ENCODE data around the gene KCNG2.

Gene KCNG2

DNA sequence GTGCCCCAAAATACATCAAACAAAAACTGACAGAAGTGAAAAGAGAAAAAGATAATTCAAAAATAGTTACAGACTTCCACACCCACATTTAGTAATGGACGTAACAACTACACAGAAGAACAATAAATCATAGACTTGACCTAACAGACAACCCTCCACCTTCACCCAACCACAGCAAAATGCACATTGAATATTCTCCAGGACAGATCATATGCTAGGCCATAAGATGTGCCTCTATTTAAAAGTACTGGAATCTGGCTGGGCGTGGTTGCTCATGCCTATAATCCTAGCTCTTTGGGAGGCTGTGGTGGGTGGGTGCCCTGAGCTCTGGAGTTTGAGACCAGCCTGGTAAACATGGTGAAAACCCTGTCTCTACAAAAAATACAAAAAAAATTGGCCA lies 133.7 kb downstream of the KCNG2 start:
- DNase-seq = no peak

DNA sequence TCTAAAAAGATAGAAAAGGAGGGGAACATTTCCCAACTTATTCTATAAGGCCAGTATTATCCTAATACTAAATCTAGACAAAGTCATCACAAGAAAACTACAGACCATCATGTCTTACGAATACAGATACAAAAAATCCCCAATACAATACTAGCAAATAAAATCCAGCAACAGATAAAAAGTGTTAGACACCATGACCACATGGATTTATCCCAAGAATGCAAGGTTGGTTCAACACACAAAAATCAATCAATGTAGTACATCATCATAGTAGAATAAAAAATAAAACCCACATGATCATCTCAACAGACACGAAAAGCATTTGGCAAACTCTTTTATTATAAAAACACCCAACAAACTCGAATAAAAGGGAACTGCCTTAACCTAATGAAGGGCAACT lies 135.2 kb downstream of the KCNG2 start:
- no peak for DNase-seq

DNA sequence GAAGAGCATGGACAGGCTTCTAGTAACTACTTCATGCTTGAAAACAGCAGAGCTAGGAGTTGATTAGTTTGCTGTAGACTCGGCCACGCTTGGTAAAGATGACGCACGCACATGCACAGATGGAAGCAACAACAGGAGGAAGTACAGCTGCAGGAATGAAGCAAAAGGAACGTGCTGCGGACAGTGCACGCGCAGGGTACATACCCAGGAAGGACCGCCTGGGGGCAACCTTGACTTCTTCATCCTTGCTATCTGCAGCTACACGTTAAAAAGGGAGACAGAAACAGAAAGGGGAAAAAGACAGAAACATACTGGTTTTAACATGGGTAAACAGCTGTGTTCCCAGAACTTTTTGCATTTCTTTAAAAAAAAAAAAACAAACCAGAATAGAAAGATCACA lies 136.0 kb downstream of the KCNG2 start:
- DNase-seq = no peak

DNA sequence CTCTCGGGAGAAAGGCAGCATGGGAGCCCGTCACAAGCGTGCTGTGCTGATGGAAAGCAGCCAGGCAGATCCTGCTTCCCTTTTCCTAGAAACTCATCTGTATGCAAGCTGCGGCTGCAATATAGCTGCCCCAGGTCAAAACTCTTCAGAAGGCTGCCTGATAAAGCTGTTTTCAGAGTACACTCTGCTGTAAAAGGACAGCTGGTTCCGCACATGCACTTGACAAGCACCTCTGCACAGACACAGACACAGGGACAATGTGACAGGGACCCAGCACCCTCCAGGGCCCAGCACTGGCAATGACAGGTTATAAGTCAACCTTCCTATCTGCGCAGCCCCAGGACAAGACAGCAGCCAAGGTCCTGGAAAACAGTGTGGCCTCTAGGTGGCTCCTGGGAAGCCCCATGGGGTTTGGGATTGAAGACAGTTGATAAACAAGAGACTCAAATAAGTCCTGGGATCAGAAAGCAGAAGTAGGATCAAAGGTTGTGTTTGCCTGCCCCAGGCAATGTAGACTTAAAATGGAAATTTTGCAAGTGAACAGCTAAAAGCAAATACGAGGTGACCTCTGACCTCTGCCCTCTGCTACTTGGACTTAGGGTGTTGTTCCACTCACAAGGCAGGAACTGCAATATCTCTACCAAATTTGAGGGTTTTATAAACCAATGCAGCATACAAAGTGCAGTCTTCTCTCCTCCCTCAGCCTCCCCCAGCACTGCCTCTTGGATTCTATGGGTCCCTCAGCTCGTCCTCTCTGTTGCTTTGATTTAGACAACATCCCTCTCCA lies 136.8 kb downstream of the KCNG2 start:
- no peak for DNase-seq

DNA sequence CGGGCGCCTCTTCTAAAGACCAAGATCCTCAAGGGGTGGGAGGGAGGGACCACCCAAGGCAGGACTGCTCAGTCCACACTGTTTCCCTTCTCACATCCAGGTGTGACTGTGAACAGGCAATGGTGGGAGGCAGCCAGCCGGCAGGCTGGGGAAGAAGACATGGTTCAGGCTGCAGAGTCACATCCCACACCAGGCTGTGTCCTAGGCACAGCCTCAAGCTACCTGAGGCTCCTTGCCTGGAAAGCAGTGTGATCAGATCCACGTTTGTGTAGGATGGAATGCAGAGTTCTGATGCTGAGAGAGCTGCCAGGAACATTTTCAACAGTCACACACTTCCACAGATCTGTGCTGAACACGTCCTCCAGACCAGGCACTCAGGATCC lies 137.4 kb downstream of the KCNG2 start:
- DNase-seq = no peak

DNA sequence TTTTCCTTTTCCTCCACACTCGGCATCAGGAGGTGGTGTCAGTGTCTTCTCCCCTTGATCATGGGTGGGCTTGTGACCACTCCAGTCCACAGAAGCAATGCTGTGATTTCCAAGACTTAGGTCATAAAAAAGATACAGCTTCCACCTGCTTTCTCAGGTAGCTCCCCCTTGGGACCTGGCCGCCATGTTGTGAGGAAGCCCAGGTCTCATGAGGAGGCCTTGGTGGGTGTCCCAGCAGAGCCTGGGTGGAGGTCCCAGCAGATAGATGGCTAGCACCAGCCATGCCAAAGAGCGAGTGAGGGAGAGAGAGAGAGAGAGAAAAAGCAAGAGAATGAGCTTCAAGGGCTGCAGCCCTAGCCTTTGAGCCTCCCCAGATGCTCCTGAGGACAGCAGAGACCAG lies 137.8 kb downstream of the KCNG2 start:
- no peak for DNase-seq

DNA sequence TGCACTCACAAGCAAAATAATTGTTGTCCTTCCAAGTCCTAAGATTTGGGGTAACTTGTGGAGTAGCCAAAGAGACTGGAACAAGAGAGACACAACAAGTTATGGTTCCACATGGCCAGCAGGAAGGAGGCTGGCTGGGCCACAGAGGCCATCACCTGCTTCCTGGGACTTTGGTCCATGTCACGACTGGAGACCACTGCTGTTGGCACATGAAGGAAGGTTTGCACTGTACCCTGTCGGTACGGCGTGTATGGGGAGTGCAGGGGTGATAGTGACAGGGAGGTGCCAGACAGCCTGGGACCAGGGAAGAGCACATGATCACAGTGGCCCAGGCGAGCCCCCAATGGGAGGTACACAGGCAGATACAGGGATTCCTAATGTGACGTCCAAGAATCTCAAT lies 138.2 kb downstream of the KCNG2 start:
- DNase-seq = no peak

DNA sequence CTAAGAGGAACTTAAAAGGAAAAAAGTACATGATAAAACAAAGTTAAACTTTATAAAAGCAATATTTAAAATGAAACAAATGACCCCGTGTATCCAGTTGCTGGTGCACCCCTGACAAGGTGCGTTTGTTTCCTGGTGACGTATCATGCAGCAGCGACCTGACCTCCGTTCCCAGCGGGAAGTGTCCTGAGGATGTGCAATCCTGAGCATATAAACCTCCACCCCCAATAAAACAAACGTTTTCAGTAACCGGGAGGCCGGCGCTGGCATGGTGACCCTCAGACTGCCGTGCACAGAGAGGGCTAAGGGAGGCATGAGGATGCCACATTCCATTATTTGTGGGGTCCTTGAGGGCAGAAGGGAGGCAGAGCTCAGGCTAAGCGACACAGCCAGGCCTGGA lies 138.9 kb downstream of the KCNG2 start:
- DNase-seq = no peak

DNA sequence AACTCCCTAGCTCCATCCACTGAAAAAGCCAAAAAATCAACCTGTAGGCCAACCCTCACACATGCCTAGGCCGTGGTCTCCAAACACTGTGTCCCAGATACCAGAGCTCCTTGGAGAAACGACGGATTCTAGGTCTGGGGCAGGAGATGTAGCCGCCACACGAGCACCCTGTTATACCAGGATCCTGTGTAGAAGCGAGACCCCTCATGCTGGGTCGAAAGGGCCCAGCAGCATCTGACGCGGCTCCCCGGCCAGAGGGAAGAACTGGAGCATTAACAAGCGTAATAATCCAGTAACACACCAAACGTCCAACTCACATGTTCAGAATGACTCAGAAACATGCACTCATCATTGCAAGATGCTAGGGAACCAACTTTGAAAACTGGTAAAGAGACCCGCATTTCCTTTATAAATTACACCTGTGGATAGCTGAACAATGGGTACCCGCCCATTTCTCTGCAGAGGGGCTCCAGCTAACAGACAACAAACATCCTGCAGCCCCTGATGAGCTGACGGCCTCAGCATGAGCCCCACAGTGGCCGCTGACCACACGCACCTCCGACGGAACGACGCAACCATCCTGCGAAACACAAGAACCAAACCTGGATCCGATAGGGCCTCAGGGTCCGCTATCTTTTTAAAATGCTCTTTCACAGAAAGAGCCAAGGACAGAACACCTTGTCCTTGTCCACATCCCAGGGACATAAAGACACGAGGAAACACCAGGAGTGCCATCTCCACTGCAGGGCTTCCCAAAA lies 139.5 kb downstream of the KCNG2 start:
- DNase-seq = no peak

DNA sequence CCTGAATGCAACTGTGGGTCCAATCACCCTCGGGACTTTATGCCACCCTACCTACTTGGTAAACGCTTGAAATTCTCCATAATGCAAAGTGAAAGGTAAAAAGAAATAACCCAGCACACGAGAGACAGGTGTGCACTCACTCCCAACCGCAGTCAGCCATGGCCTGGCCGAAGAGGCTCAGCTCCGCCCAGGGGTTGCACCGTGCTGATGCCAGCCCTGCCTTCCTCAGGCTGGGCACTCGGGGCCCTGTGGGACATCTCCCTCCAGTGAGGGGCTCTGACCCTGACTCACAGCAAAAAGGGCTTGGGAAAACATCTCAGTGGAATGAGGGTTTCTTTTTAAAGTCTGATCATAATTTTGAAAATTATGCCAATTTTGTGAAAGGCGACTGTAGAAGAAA lies 140.5 kb downstream of the KCNG2 start:
- no peak for DNase-seq

DNA sequence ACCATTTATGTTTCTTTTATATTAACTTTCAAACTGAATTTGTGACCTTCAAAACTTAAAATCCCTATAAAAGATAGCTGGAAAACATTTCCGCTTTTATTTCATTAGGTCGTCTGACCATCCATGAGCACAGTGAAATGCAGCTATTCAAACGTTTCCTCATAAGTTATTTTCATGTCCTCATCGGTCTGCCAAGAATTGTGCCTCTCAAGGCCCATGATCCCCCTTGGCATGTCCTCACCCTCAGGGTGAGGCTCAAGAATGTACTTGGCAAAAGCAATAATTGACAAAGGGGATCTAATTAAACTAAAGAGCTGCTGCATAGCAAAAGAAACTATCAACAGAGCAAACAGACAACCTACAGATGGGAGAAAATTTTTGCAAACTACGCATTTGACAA lies 141.4 kb downstream of the KCNG2 start:
- DNase-seq = no peak

DNA sequence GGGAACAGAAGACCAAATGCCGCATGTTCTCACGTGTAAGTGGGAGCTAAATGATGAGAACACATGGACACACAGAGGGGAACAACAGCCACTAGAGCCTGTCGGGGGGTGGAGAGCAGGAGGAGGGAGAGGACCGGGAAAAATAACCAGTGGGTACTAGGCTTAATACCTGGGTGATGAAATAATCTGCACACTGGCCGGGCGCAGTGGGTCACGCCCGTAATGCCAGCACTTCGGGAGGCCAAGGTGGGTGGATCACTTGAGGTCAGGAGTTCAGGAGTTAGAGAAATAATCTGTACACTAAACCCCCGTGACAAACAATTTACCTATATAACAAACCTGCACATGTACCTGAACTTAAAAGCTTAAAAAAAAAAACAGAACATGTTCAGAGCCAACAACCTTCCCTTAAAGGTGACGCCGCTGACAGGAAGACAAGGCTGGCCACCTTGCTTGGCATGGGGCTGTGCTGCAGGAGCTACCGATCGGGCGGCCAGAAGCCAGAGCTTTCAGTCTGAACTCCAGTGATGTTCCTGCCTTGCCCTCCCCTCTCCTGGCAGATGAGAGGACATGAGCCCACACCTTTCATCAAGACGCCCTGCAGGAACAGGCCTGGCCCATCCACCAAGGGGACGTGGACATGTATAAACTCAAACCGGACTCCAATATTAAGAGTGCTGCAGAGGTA lies 142.5 kb downstream of the KCNG2 start:
- no peak for DNase-seq

DNA sequence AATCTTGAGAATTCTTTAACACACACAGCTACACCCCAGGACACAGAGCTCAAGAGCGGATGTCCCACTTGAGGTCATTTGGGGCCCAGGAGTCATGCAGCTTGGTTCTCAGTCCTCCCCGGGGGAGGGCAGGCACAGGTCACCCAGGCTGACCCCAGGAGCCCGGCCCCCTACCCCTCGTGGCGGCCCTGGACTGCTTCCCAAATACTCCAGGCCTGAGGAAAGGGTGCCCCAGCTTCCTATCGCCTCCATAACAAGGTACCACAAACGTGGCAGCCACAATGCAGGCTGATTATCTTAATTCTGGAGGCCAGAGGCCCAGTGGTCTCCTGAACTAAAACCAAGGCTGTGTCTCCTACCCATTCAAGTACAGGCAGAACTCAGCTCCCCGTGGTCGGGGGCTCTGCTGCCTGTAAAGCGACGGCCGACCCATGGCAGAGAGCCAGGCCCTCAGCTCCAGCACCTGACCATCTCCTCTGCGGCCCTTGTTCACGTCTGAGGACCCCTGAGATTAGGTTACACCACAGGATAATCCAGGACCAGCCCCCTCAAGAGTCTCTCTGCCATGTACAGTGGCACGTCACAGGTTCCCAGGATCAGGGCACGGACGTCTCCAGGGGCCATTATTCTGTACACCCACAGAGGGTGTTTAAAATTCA lies 143.2 kb downstream of the KCNG2 start:
- no peak for DNase-seq

DNA sequence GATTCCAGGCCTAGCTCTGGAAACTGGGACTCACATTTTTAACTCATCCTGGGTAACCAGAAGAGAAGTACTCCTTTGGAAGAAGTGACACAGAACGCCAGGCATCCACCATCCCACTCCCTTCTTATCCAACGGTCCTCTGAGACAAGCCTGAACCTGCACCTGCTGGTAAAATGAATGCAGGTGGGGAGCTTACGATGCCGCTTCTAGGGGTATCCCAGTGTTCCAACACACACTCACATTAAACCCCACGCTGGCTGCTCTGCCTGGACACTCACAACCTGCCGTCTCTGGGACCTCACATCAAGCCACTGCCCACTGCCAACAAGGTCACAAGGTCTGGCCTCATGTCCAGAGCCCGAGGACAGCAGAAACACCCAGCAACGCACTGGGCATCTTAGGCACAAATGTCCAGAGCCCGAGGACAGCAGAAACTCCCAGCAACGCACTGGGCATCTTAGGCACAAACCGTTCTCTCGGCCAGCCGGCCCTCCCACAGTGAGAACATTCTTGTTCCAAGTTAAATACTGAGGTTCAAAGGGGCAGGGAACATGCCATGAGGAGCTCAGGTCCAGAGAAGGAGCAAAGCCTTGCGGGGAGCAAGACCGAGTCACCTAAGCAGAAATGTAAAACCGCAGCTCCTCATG lies 143.9 kb downstream of the KCNG2 start:
- DNase-seq = no peak

DNA sequence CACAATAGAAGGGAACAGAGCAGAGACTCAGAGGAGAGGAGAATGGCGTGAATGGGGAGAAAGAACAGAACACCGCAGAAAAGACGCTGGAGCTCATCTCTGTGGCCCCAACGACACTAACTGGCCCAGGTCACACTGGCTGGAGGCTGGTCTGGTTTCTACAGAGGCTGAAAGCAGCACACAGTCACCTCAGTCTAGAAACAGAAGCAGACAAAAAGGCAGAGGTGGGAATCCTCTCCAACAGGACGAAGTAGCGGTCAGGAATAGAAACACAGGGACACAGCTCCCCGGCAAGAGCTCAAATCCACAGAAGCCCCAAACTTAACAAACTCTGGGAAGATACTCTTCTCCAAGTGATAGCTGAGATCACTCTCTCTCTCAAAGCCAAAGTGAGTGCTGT lies 144.5 kb downstream of the KCNG2 start:
- no peak for DNase-seq

DNA sequence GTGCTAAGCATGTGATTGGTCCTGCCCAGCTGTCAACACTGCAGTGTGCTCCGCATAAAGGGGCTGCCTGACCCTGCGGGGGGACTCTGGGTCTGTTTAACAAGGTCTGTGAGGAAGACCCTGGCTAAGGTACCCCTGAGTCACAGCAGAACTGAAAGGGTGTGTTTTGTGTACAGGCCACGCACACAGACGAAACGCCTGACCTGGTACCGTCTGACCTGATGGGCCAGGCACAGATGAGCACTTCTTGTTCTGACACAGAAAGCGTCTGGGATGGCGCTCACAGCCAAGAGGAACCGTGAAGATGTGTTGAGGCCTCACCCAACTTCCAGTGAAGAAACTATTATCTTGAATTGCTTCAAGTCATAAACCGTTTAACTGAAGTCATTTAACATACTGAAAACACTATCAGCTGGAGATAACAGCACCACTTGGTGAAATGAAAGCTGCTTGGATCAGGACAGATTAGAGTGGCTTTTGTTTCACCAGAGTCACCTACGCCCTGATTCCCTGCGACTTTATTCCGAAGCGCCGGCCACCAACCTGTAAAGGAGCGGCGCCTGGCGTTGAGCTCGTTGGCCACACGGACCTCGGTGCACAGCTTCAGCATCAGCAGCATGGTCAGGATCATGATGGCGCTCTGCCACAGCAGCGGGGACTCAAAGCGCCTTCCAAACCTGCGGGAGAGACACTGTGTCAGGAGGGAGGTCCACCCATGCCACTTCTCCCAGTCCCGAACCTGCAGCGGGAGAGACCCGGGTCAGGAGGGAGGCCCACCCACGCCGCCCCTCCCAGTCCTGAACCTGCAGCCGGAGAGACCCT lies 145.3 kb downstream of the KCNG2 start:
- DNase-seq = no peak

DNA sequence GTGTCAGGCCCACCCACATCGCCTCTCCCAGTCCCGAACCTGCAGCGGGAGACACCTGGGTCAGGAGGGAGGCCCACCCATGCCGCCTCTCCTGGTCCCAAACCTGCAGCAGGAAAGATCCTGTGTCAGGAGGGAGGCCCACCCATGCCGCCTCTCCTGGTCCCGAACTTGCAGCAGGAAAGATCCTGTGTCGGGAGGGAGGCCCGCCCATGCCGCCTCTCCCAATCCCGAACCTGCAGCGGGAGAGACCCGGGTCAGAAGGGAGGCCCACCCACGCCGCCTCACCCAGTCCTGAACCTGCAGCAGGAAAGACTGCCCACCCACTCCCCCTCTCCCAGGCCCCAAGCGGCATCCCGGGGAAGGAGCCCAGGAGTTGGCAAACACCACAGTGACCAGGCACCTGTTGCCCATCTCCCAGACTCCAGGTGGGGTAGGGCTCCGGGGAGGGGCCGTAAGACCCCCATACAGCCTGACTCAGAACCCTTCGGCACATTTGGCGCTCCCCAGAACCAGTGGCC lies 145.9 kb downstream of the KCNG2 start:
- DNase-seq = no peak

DNA sequence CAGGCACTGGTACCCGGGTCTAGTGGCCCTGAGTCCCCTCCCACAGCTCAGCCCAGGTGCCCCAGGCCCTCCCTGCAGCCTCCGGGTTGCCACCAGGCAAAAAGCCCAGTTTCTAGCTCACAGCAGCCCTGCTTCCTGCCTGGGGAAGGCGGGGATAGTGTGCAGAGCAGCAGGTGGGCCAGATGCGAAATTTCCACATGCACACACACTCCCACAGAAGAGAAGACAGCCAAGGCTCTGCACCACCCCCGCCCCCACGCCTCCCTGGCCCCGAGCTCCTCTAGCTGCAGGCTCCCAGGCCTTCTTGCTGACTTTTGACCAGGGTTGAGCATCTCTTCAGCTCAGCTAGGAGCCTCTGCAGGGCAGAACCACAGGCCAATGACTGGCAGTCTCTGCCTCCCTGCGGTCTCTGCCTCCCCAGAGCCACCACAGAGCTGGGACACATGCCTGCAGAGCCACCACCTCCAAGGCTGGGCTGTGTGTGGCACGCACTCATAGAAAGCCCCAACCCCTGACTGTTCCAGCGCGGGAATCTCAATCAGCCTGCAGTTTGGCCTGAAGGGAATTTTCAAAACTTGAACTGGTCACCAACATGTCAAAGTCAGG lies 146.5 kb downstream of the KCNG2 start:
- peak; percentile 22 for DNase-seq

DNA sequence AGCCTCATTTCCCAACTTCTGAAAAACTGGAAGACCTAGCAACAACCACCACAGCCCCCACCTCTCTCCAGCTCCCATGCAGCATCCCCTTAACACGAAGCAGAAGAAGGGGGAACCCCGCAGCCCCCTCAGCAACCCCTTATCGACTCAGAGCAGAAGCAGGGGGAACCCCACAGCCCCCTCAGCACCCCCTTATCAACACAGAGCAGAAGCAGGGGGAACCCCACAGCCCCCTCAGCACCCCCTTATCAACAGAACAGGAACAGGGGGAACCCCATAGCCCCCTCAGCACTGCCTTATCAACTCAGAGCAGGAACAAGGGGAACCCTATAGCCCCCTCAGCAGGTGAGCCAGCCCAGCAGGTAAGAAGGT lies 147.0 kb downstream of the KCNG2 start:
- DNase-seq = no peak

DNA sequence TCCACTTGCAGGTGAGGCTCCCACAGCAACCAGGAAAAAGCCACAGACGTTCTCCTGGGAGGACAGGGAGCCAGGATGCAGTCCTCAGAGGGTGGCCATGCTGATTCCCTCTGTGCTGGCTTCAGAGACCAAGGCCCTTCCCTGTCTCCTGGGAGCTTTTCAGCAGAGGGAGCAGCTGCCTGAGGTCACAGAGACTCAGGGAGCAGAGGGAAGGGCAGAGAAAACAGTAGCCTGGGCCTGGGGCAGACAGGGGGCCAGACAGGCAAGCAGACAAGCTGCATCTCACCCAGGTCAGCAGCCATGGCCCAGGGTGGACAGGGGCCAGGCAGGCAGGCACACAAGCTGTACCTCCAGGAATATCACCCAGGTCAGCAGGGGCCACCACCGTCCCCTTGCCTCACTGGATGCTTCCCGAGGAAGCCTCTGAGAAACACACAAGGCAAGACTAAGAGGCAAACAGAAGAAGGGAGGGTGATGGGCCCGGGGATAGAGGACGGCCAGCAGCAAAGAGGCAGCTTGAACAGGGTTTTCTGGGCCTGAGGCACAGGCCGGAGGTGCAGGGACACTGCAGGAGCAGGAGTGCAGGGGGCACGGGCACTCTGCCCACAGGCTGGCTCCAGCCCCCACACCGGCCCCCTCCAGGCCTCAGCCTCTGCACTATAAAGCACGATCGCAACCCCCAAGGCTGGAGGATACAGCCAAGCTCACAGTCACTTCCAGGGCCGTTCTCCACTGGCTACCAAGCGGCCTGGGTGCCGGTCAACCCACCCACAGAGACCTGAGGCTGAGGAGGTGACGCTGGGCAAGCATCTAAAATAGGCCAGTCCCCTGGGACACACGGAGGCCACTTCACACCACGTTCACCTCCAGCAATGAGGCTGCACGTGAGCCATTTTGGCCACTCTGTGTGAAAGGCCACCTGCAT lies 147.6 kb downstream of the KCNG2 start:
- no peak for DNase-seq
